Liver (tissue), 9 donors: ENCODE data around the gene MINDY1. TPM values are rescaled to one million over a fixed set of nuclear protein-coding genes. Genes with fewer than 3 reads are reported as not detected.

Experiments used
- DNase-seq: peaks from one replicate; pipeline ENCODE4 v3.0.0-alpha.2; 2017; ENCODE audit warnings: low spot score
- H3K27ac ChIP-seq, 2 donors: one replicate each; pipeline ENCODE4 v1.7.0; 2013; ENCODE audit warnings: inconsistent platforms in 2 of 2, low read length in 2 of 2, control low read depth in 1 of 2, low read depth in 1 of 2, mild to moderate bottlenecking in 1 of 2
- H3K27me3 ChIP-seq, 4 donors: one replicate each; pipeline versions ENCODE4 v1.6.1 to v1.7.0; 2013; ENCODE audit warnings: low read length in 3 of 4, inconsistent platforms in 1 of 4, mild to moderate bottlenecking in 1 of 4, moderate library complexity in 1 of 4; ENCODE audit not compliant: control insufficient read depth in 4 of 4, insufficient read depth in 4 of 4
- H3K36me3 ChIP-seq, 4 donors: one replicate each; pipeline versions ENCODE4 v1.6.1 to v1.7.0; 2013; ENCODE audit warnings: low read length in 3 of 4, mild to moderate bottlenecking in 3 of 4, low read depth in 1 of 4, moderate library complexity in 1 of 4; ENCODE audit not compliant: control insufficient read depth in 4 of 4, insufficient read depth in 3 of 4
- H3K4me1 ChIP-seq, 4 donors: one replicate each; pipeline versions ENCODE4 v1.6.1 to v1.7.0; 2013; ENCODE audit warnings: low read length in 3 of 4, mild to moderate bottlenecking in 3 of 4, moderate library complexity in 1 of 4; ENCODE audit not compliant: control insufficient read depth in 4 of 4, insufficient read depth in 4 of 4
- H3K4me3 ChIP-seq, 3 donors: one replicate each; pipeline versions ENCODE4 v1.6.1 to v1.7.0; 2013; ENCODE audit warnings: low read length in 3 of 3, control low read depth in 1 of 3, low read depth in 1 of 3, mild to moderate bottlenecking in 1 of 3
- H3K9ac ChIP-seq, 2 donors: one replicate each; pipeline ENCODE4 v1.7.0; 2013; ENCODE audit warnings: low read length in 2 of 2, mild to moderate bottlenecking in 2 of 2, moderate library complexity in 2 of 2, control low read depth in 1 of 2, low read depth in 1 of 2
- H3K9me3 ChIP-seq, 4 donors: one replicate each; pipeline versions ENCODE4 v1.6.1 to v1.7.0; 2013; ENCODE audit warnings: low read length in 3 of 4; ENCODE audit not compliant: control insufficient read depth in 4 of 4
- EGR1 ChIP-seq, 2 donors: IDR thresholded peaks; 2 replicates each; pipeline ENCODE4 v1.6.1; 2016 to 2018; ENCODE audit warnings: antibody characterized with exemption in 2 of 2, low read depth in 2 of 2
- FOXA1 ChIP-seq: IDR thresholded peaks from 2 replicates; pipeline ENCODE4 v1.6.1; 2016; ENCODE audit warnings: antibody characterized with exemption
- FOXA2 ChIP-seq: IDR thresholded peaks from 2 replicates; pipeline ENCODE4 v1.6.1; 2016; ENCODE audit warnings: antibody characterized with exemption
- GABPA ChIP-seq, 2 donors: IDR thresholded peaks in 1 of 2; conservative IDR thresholded peaks in 1 of 2; 2 replicates each; pipeline ENCODE4 v1.6.1; 2016; ENCODE audit warnings: antibody characterized with exemption in 2 of 2, mild to moderate bottlenecking in 1 of 2, moderate library complexity in 1 of 2
- HNF4A ChIP-seq, 2 donors: conservative IDR thresholded peaks; 2 replicates each; pipeline ENCODE4 v1.6.1; 2016; ENCODE audit warnings: antibody characterized with exemption in 2 of 2, mild to moderate bottlenecking in 2 of 2
- HNF4G ChIP-seq: IDR thresholded peaks from 2 replicates; pipeline ENCODE4 v1.6.1; 2016; ENCODE audit warnings: antibody characterized with exemption
- JUND ChIP-seq, 2 donors: IDR thresholded peaks; 2 replicates each; pipeline ENCODE4 v1.6.1; 2016; ENCODE audit warnings: antibody characterized with exemption in 2 of 2
- MAX ChIP-seq: IDR thresholded peaks from 2 replicates; pipeline ENCODE4 v1.6.1; 2016; ENCODE audit warnings: antibody characterized with exemption
- NR2F2 ChIP-seq: IDR thresholded peaks from 2 replicates; pipeline ENCODE4 v1.6.1; 2016; ENCODE audit warnings: antibody characterized with exemption
- RAD21 ChIP-seq, 2 donors: IDR thresholded peaks; 2 replicates each; pipeline ENCODE4 v1.6.1; 2016; ENCODE audit warnings: antibody characterized with exemption in 2 of 2, mild to moderate bottlenecking in 2 of 2
- RXRA ChIP-seq, 2 donors: IDR thresholded peaks; 2 replicates each; pipeline ENCODE4 v1.6.1; 2017 to 2018; ENCODE audit warnings: antibody characterized with exemption in 2 of 2, mild to moderate bottlenecking in 1 of 2
- SP1 ChIP-seq: IDR thresholded peaks from 2 replicates; pipeline ENCODE4 v1.6.1; 2018; ENCODE audit warnings: antibody characterized with exemption, mild to moderate bottlenecking
- TAF1 ChIP-seq: conservative IDR thresholded peaks from 2 replicates; pipeline ENCODE4 v1.6.1; 2016; ENCODE audit warnings: antibody characterized with exemption, mild to moderate bottlenecking
- YY1 ChIP-seq: IDR thresholded peaks from 2 replicates; pipeline ENCODE4 v1.6.1; 2016; ENCODE audit warnings: antibody characterized with exemption, mild to moderate bottlenecking
- ZBTB33 ChIP-seq: IDR thresholded peaks from 2 replicates; pipeline ENCODE4 v1.6.1; 2016; ENCODE audit warnings: antibody characterized with exemption
- WGBS: extraction: QIAGEN DNeasy Blood & Tissue Kit; methylation state at CpG from one replicate; pipeline ENCODE4 v1.1.7; 2013; 5-methylcytosine and 5-hydroxymethylcytosine counted together
- polyA plus RNA-seq, 2 donors: library from polyadenylated mRNA; stranded (reverse) in 1 of 2; unstranded in 1 of 2; fragments of 200-250 nt in 1 of 2; fragments of >200 nt in 1 of 2; fragmentation: Nextera tagmentation in 1 of 2; extraction: Ambion mirVana in 1 of 2; gene quantifications; one replicate each; pipeline versions ENCODE4 v1.2.1 to v1.2.3, GENCODE V29; 2013 to 2015
- total RNA-seq, 2 donors: library from RNA; depleted of rRNA; stranded (reverse); fragments of >200 nt; gene quantifications; one replicate each; pipeline ENCODE4 v1.2.3, GENCODE V29; 2014
- TF ChIP-seq, protein P1 (sequence below): IDR thresholded peaks from 2 replicates; pipeline ENCODE4 v1.6.1; 2016; ENCODE audit warnings: antibody characterized with exemption
- TF ChIP-seq, protein P2 (sequence below): fragments of 150-350 bp; IDR thresholded peaks from 2 replicates; pipeline ENCODE4 v1.5.1; 2017; ENCODE audit warnings: improper control_type of control experiment, low read depth, low read length; ENCODE audit not compliant: missing input control
- TF ChIP-seq, protein P3 (sequence below): IDR thresholded peaks from 2 replicates; pipeline ENCODE4 v1.6.1; 2016; ENCODE audit warnings: antibody characterized with exemption, mild to moderate bottlenecking
- donor health status: healthy.
- donor health status: healthy.
- donor health status: healthy.
- donor health status: healthy.
- donor health status: healthy.

Gene MINDY1
- total and polyA plus RNA-seq, 4 donors = 7.3 to 21.3 (median 9.0) TPM

GRCh38 chr1:150964164-150964489 is 42.6 kb downstream of the MINDY1 start:
- Histone ChIP-seq H3K36me3 (peaks cover 25 to 78% (median 72%) of the 10 kb centered on the region in 4 donors), H3K27ac (no peak overlapping the region), H3K27me3 (no peaks in the 10 kb centered on the region), H3K4me1 (peaks cover 0 to 19% (median 13%) of the 10 kb centered on the region in 4 donors), H3K9me3 (no peaks in the 10 kb centered on the region), H3K4me3 (no peak overlapping the region), H3K9ac (no peak overlapping the region)
- no peak for DNase-seq
- 80% methylated on average over 5 of the region's 5 CpGs for WGBS
- no peak for TF ChIP-seq GABPA (IDR thresholded peaks at IDR 0.05 in 1 of 2, conservative IDR thresholded peaks at IDR 0.05 in 1 of 2)
- TF ChIP-seq MAX = no peak
- TF ChIP-seq TAF1 = no peak
- TF ChIP-seq, protein P1, sequence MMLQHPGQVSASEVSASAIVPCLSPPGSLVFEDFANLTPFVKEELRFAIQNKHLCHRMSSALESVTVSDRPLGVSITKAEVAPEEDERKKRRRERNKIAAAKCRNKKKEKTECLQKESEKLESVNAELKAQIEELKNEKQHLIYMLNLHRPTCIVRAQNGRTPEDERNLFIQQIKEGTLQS = no peak
- no peak for TF ChIP-seq RXRA (IDR thresholded peaks at IDR 0.05)
- TF ChIP-seq, protein P2, sequence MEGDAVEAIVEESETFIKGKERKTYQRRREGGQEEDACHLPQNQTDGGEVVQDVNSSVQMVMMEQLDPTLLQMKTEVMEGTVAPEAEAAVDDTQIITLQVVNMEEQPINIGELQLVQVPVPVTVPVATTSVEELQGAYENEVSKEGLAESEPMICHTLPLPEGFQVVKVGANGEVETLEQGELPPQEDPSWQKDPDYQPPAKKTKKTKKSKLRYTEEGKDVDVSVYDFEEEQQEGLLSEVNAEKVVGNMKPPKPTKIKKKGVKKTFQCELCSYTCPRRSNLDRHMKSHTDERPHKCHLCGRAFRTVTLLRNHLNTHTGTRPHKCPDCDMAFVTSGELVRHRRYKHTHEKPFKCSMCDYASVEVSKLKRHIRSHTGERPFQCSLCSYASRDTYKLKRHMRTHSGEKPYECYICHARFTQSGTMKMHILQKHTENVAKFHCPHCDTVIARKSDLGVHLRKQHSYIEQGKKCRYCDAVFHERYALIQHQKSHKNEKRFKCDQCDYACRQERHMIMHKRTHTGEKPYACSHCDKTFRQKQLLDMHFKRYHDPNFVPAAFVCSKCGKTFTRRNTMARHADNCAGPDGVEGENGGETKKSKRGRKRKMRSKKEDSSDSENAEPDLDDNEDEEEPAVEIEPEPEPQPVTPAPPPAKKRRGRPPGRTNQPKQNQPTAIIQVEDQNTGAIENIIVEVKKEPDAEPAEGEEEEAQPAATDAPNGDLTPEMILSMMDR = no peak
- TF ChIP-seq EGR1 (IDR thresholded peaks at IDR 0.05; ENCODE audit: low read depth in 2 of 2) = no peak
- TF ChIP-seq, protein P3, sequence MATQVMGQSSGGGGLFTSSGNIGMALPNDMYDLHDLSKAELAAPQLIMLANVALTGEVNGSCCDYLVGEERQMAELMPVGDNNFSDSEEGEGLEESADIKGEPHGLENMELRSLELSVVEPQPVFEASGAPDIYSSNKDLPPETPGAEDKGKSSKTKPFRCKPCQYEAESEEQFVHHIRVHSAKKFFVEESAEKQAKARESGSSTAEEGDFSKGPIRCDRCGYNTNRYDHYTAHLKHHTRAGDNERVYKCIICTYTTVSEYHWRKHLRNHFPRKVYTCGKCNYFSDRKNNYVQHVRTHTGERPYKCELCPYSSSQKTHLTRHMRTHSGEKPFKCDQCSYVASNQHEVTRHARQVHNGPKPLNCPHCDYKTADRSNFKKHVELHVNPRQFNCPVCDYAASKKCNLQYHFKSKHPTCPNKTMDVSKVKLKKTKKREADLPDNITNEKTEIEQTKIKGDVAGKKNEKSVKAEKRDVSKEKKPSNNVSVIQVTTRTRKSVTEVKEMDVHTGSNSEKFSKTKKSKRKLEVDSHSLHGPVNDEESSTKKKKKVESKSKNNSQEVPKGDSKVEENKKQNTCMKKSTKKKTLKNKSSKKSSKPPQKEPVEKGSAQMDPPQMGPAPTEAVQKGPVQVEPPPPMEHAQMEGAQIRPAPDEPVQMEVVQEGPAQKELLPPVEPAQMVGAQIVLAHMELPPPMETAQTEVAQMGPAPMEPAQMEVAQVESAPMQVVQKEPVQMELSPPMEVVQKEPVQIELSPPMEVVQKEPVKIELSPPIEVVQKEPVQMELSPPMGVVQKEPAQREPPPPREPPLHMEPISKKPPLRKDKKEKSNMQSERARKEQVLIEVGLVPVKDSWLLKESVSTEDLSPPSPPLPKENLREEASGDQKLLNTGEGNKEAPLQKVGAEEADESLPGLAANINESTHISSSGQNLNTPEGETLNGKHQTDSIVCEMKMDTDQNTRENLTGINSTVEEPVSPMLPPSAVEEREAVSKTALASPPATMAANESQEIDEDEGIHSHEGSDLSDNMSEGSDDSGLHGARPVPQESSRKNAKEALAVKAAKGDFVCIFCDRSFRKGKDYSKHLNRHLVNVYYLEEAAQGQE = no peak
- TF ChIP-seq FOXA1 = no peak
- TF ChIP-seq RAD21 (IDR thresholded peaks at IDR 0.05) = no peak
- no peak for TF ChIP-seq YY1
- no peak for TF ChIP-seq FOXA2
- no peak for TF ChIP-seq JUND (IDR thresholded peaks at IDR 0.05)
- TF ChIP-seq HNF4A (conservative IDR thresholded peaks at IDR 0.05) = no peak
- no peak for TF ChIP-seq NR2F2
- TF ChIP-seq HNF4G = no peak
- no peak for TF ChIP-seq ZBTB33
- TF ChIP-seq SP1 = no peak
